ENCODE measurements around the gene FLT1. TPM values are rescaled to one million over a fixed set of nuclear protein-coding genes. Genes with fewer than 3 reads are reported as not detected.

The FLT1 gene
- polyA plus RNA-seq, 2 of the 4 experiments (the other 2 are of a cell fraction): not detected

GRCh38 chr13:28333204-28333881, 161.6 kb downstream of the FLT1 start:
- TF ChIP-seq SMC3 (IDR thresholded peaks at IDR 0.05) (no peak), FOSB (CRISPR knock-in tag; IDR thresholded peaks at IDR 0.05) (no peak), TFCP2L1 (CRISPR knock-in tag; IDR thresholded peaks at IDR 0.05) (no peak), CBX2 (IDR thresholded peaks at IDR 0.05; ENCODE audit: borderline replicate concordance, low read depth) (no peak), MYC (IDR thresholded peaks at IDR 0.05; ENCODE audit: borderline replicate concordance, low read length) (no peak), RFX5 (IDR thresholded peaks at IDR 0.05) (no peak)
- TF ChIP-seq, protein P1, sequence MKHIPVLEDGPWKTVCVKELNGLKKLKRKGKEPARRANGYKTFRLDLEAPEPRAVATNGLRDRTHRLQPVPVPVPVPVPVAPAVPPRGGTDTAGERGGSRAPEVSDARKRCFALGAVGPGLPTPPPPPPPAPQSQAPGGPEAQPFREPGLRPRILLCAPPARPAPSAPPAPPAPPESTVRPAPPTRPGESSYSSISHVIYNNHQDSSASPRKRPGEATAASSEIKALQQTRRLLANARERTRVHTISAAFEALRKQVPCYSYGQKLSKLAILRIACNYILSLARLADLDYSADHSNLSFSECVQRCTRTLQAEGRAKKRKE (CRISPR knock-in tag; IDR thresholded peaks at IDR 0.05; ENCODE audit: low read depth): no peak
- TF ChIP-seq, protein P2, sequence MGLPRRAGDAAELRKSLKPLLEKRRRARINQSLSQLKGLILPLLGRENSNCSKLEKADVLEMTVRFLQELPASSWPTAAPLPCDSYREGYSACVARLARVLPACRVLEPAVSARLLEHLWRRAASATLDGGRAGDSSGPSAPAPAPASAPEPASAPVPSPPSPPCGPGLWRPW (IDR thresholded peaks at IDR 0.05): no peak
- TF ChIP-seq, protein P3, sequence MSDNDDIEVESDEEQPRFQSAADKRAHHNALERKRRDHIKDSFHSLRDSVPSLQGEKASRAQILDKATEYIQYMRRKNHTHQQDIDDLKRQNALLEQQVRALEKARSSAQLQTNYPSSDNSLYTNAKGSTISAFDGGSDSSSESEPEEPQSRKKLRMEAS (IDR thresholded peaks at IDR 0.05): no peak
- DNase-seq (ENCODE audit: low read depth in 1 of 2, low spot score in 1 of 2) (no peak), FAIRE-seq (no peak), ATAC-seq (no peak)
- Histone ChIP-seq H3K4me3 (no peak overlapping the region), H3K4me2 (no peak overlapping the region), H3K27ac (no peak overlapping the region), H3K4me1 (no peaks in the 10 kb centered on the region), H3K9me3 (no peaks in the 10 kb centered on the region)
- ChIA-PET POLR2A (no interaction called here), CTCF (interaction anchor here (1.1 to 2.0 kb wide), 2 partner anchors 9 to 11 kb away, joined by 4 to 16 read pairs; no protein-coding TSS in a partner anchor)
- WGBS (ENCODE audit: missing lambda C conversion rate): 6% methylated on average over 2 of the region's 2 CpGs

- ChIA-PET POLR2A (no interaction called here), CTCF (no interaction called here)
- Histone ChIP-seq H3K4me3 (no peak overlapping the region), H3K9me3 (no peaks in the 10 kb centered on the region), H3K4me2 (no peak overlapping the region), H3K4me1 (no peaks in the 10 kb centered on the region), H3K27ac (no peak overlapping the region)
- FAIRE-seq: no peak
- DNase-seq (ENCODE audit: low read depth in 1 of 2, low spot score in 1 of 2): no peak
- WGBS (ENCODE audit: missing lambda C conversion rate): 55% methylated on average over 15 of the region's 17 CpGs
- no peak for ATAC-seq
- no peak for TF ChIP-seq NPAS2 (CRISPR knock-in tag; IDR thresholded peaks at IDR 0.05; ENCODE audit: borderline replicate concordance)
- no peak for TF ChIP-seq MAFK (IDR thresholded peaks at IDR 0.05; ENCODE audit: partially characterized antibody)
- TF ChIP-seq RARB (CRISPR knock-in tag; IDR thresholded peaks at IDR 0.05): no peak
- TF ChIP-seq MYC (IDR thresholded peaks at IDR 0.05; ENCODE audit: borderline replicate concordance, low read length): no peak
- TF ChIP-seq KDM5A (IDR thresholded peaks at IDR 0.05): no peak
- no peak for TF ChIP-seq ZC3H11A (IDR thresholded peaks at IDR 0.05)
- TF ChIP-seq, protein P4, sequence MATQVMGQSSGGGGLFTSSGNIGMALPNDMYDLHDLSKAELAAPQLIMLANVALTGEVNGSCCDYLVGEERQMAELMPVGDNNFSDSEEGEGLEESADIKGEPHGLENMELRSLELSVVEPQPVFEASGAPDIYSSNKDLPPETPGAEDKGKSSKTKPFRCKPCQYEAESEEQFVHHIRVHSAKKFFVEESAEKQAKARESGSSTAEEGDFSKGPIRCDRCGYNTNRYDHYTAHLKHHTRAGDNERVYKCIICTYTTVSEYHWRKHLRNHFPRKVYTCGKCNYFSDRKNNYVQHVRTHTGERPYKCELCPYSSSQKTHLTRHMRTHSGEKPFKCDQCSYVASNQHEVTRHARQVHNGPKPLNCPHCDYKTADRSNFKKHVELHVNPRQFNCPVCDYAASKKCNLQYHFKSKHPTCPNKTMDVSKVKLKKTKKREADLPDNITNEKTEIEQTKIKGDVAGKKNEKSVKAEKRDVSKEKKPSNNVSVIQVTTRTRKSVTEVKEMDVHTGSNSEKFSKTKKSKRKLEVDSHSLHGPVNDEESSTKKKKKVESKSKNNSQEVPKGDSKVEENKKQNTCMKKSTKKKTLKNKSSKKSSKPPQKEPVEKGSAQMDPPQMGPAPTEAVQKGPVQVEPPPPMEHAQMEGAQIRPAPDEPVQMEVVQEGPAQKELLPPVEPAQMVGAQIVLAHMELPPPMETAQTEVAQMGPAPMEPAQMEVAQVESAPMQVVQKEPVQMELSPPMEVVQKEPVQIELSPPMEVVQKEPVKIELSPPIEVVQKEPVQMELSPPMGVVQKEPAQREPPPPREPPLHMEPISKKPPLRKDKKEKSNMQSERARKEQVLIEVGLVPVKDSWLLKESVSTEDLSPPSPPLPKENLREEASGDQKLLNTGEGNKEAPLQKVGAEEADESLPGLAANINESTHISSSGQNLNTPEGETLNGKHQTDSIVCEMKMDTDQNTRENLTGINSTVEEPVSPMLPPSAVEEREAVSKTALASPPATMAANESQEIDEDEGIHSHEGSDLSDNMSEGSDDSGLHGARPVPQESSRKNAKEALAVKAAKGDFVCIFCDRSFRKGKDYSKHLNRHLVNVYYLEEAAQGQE (IDR thresholded peaks at IDR 0.05): no peak
- no peak for TF ChIP-seq FOSL2 (IDR thresholded peaks at IDR 0.05)
- no peak for TF ChIP-seq FOSL2 (CRISPR knock-in tag; IDR thresholded peaks at IDR 0.05)
- no peak for TF ChIP-seq BHLHE40 (IDR thresholded peaks at IDR 0.05; ENCODE audit: low read depth, low read length)
- TF ChIP-seq ELK1 (IDR thresholded peaks at IDR 0.05; ENCODE audit: low read depth, low read length): no peak
Measured at GRCh38 chr13:28329395-28330158, 165.4 kb downstream of the FLT1 start.

Data from A549 (cell line).